Measurements from ENCODE around the gene TBX2. TPM values are rescaled to one million over a fixed set of nuclear protein-coding genes. Genes with fewer than 3 reads are reported as not detected.

Gene TBX2
- total RNA-seq, 2 experiments from 2014 or later = not detected

GRCh38 chr17:61450641-61451537, 51.2 kb downstream of the TBX2 start:
- peak; percentile 31 for DNase-seq
- Mint-ChIP-seq H3K27me3 (peaks cover 81% of the 10 kb centered on the region), H3K9me3 (ENCODE audit: low read depth) (no peaks in the 10 kb centered on the region), H3K4me1 (peaks cover 8% of the 10 kb centered on the region), H3K27ac (no peak overlapping the region), H3K36me3 (peaks cover 2% of the 10 kb centered on the region), H3K4me3 (no peak overlapping the region)
- no peak for ATAC-seq
- CTCF ChIA-PET = interaction anchor here (1.0 to 1.6 kb wide), 4 partner anchors 11 to 730 kb away, joined by 3 to 6 read pairs (median 4); no protein-coding TSS in a partner anchor

DNA sequence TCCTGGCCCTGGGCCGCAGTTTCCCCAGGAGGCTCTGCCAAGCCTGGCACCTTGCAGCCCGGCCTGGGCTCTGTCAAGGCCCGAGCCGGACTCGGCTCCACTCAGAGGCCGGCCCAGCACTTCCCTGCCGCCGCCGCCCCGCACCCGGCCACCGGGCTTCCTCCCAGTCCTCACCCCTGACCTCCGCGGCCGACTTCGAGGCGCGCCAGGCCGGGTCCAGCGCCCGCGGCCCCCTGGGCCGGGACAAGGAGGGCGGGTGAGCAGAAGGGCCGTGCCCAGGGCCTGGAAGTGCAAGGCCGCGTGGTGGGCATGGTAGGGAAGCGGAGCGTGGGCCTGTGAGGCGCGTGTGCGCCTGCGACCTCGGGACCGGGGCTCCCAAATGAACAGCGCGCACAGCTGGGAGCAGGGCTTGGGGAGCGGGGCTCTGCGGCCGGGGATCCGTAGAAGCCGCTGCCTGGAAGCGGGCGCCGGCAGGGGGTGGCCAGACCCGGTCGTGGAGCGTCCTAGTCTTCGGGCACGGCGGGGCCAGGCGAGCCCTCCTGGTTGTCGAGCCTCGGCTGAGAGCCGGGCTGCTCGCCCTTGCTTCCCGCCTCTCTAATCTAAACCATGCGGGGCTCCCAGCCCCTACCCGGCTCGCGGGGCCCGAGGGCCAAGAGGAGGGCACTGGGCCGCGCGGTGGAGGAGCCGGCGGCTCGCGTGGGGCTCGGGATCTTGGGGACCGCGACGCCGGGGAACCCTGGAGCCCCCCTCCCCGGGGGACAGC, 52.1 kb downstream of the TBX2 start:
- no peaks in the 10 kb centered on the region for H3K9me3 Mint-ChIP-seq (ENCODE audit: low read depth)
- H3K36me3 Mint-ChIP-seq = peaks cover 2% of the 10 kb centered on the region
- H3K27me3 Mint-ChIP-seq = peaks cover 78% of the 10 kb centered on the region
- DNase-seq = peak; percentile 31
- H3K4me3 Mint-ChIP-seq = no peak overlapping the region
- no peak overlapping the region for H3K27ac Mint-ChIP-seq
- H3K4me1 Mint-ChIP-seq = peaks cover 8% of the 10 kb centered on the region
- no peak for ATAC-seq
- CTCF ChIA-PET = interaction anchor here (0.6 to 1.1 kb wide), 2 partner anchors 39 to 321 kb away, joined by 4 read pairs; no protein-coding TSS in a partner anchor

- CTCF ChIA-PET = interaction anchor here (0.6 to 1.1 kb wide), 2 partner anchors 40 to 320 kb away, joined by 4 read pairs; no protein-coding TSS in a partner anchor
- Mint-ChIP-seq H3K4me1 (peaks cover 13% of the 10 kb centered on the region), H3K27me3 (peaks cover 78% of the 10 kb centered on the region), H3K27ac (no peak within 1 kb of the TSS), H3K36me3 (peaks cover 3% of the 10 kb centered on the region), H3K4me3 (no peak within 1 kb of the TSS), H3K9me3 (ENCODE audit: low read depth) (no peaks in the 10 kb centered on the region)
- ATAC-seq (no peak), DNase-seq (peak; percentile 33)
Observed at GRCh38 chr17:61452301-61453290, 53.0 kb downstream of the TBX2 start, which contains the start of gene TBX4. Gene TBX4, plus strand, starts transcription at chr17:61452422. Its CDS starts 4,069 bp downstream, at chr17:61456491.

DNA sequence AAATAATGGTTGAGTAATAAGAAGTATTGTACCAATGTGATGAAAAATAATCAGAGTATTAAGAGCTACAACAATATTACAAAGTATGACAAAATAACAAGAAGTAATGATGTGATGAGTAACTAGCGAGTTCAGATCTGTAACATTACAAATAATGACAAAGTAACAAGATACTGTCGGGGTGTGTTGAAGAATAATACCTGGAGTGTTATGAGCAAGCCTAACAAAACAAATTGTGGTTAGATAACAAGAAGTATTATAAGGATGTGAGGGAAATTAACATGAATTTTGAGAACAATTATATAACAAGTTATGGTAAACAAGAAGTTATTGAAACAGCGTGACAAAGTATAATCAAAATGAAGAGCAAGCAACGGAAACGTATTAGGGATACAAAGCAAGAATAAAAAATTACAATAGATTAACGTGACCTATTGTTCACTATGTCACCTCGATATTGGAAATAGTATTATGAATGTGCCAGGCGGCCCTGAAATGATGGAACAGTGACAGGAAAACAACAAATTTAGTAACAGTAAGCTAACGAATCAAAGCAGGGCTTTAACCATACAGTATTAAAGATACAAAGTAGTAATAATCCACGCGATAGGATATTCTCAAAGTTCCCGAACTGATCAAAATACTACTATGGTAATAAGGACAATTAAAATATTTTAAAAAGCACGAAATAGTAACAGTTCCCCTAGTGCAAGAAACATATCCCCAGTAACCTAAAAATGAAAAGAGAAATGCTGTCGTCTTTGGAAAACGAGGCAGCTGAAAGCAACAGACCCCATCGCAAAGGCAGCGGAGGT, 54.1 kb downstream of the TBX2 start:
- no peak for DNase-seq
- CTCF ChIA-PET = no interaction called here
- peak overlapping the region; percentile 44 for H3K27ac Mint-ChIP-seq

GRCh38 chr17:61454381-61455323, 55.0 kb downstream of the TBX2 start:
- Mint-ChIP-seq H3K4me1 (peaks cover 13% of the 10 kb centered on the region), H3K27me3 (peaks cover 85% of the 10 kb centered on the region), H3K36me3 (peaks cover 3% of the 10 kb centered on the region), H3K4me3 (peak overlapping the region; percentile 8), H3K27ac (peak overlapping the region; percentile 44), H3K9me3 (ENCODE audit: low read depth) (no peaks in the 10 kb centered on the region)
- CTCF ChIA-PET = no interaction called here
- DNase-seq (peak; percentile 37), ATAC-seq (no peak)

More for the DNA sequence above, 54.1 kb downstream of the TBX2 start:
- H3K4me1 Mint-ChIP-seq = peaks cover 13% of the 10 kb centered on the region
- H3K9me3 Mint-ChIP-seq (ENCODE audit: low read depth) = no peaks in the 10 kb centered on the region
- H3K4me3 Mint-ChIP-seq = peak overlapping the region; percentile 8
- H3K27me3 Mint-ChIP-seq = peaks cover 84% of the 10 kb centered on the region
- peaks cover 3% of the 10 kb centered on the region for H3K36me3 Mint-ChIP-seq
- ATAC-seq = no peak

DNA sequence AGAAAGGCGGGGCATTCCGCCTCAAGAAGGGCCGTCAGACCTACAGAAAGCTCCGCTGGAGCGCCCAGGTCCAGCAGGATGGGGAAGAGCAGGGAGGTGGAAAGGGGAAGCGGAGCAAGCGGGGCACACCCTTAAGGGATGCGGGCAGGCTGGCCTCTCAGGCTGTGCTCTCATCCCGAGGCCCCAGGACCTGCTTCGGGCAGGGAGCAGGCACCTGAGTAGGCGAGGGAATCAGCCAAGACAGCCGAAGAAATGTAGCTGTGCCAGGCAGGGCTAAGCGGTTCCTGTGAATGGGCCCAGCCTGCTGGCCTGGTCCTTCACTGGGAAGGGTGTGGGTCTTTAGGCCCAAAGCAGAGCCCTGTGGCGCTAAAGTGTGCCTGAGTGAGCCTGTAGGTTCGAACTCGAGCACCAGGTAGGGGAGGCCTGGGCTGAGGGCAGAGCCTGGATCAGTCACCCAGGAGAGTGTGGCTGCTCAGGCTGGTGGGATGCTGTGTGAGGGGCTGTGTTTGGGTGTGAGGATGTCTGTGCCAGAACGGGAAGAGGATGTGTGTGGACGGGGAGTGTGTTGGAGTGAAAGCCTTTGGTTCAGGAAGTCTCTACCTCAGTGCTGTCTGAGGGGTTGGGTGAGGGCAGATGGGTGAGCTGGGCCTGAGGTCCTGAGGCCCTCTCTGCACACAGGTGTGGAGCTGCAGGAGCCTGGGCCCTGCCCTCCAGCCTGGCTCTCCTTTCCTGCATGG, 55.8 kb downstream of the TBX2 start:
- DNase-seq = peak; percentile 25
- no peaks in the 10 kb centered on the region for H3K9me3 Mint-ChIP-seq (ENCODE audit: low read depth)
- CTCF ChIA-PET = no interaction called here
- H3K27ac Mint-ChIP-seq = no peak overlapping the region
- peaks cover 3% of the 10 kb centered on the region for H3K36me3 Mint-ChIP-seq
- no peak for ATAC-seq
- H3K4me1 Mint-ChIP-seq = peaks cover 13% of the 10 kb centered on the region
- H3K27me3 Mint-ChIP-seq = peaks cover 85% of the 10 kb centered on the region
- H3K4me3 Mint-ChIP-seq = no peak overlapping the region

DNA sequence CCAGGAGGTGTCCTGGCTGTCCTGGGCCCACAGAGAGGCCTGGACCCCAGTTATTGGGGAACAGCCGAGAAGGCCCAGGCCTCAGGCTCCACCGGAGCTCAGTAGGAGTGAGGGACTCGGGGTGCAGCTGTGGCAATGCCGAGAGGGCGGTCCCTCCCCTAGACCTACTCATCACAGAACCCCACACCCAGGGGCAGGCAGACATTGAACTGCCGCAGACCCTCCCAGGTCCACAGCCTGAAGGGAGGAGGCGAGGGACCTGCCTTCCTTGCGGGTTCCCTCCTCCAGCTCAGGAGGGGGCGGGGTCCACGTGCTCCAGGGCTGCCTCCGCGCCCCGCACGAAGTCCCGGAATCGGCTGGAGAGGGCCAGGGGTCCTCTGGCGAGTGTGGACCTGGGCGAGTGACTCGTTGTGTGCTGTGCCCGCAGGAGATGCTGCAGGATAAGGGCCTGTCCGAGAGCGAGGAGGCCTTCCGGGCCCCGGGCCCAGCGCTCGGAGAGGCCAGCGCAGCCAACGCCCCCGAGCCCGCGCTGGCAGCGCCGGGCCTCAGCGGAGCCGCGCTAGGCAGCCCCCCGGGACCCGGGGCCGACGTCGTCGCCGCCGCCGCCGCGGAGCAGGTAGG, 56.5 kb downstream of the TBX2 start:
- no peak for DNase-seq
- peaks cover 3% of the 10 kb centered on the region for H3K36me3 Mint-ChIP-seq
- peaks cover 15% of the 10 kb centered on the region for H3K4me1 Mint-ChIP-seq
- H3K27me3 Mint-ChIP-seq = peaks cover 85% of the 10 kb centered on the region
- CTCF ChIA-PET = no interaction called here
- no peak for ATAC-seq
- no peaks in the 10 kb centered on the region for H3K9me3 Mint-ChIP-seq (ENCODE audit: low read depth)
- H3K27ac Mint-ChIP-seq = no peak overlapping the region
- no peak overlapping the region for H3K4me3 Mint-ChIP-seq

GRCh38 chr17:61456688-61457225, 57.1 kb downstream of the TBX2 start:
- no peak overlapping the region for H3K27ac Mint-ChIP-seq
- H3K36me3 Mint-ChIP-seq = peaks cover 3% of the 10 kb centered on the region
- no peaks in the 10 kb centered on the region for H3K9me3 Mint-ChIP-seq (ENCODE audit: low read depth)
- CTCF ChIA-PET = no interaction called here
- DNase-seq (peak; percentile 36), ATAC-seq (no peak)
- peaks cover 17% of the 10 kb centered on the region for H3K4me1 Mint-ChIP-seq
- no peak overlapping the region for H3K4me3 Mint-ChIP-seq
- H3K27me3 Mint-ChIP-seq = peaks cover 88% of the 10 kb centered on the region

GRCh38 chr17:61457226-61457983, 57.8 kb downstream of the TBX2 start:
- H3K4me3 Mint-ChIP-seq = no peak overlapping the region
- DNase-seq (peak; percentile 27), ATAC-seq (no peak)
- H3K27ac Mint-ChIP-seq = no peak overlapping the region
- H3K36me3 Mint-ChIP-seq = peaks cover 3% of the 10 kb centered on the region
- CTCF ChIA-PET = no interaction called here
- H3K4me1 Mint-ChIP-seq = peaks cover 17% of the 10 kb centered on the region
- H3K27me3 Mint-ChIP-seq = peaks cover 93% of the 10 kb centered on the region
- no peaks in the 10 kb centered on the region for H3K9me3 Mint-ChIP-seq (ENCODE audit: low read depth)

GRCh38 chr17:61458000-61458399, 58.4 kb downstream of the TBX2 start:
- no peak overlapping the region for H3K4me3 Mint-ChIP-seq
- peaks cover 93% of the 10 kb centered on the region for H3K27me3 Mint-ChIP-seq
- peaks cover 3% of the 10 kb centered on the region for H3K36me3 Mint-ChIP-seq
- CTCF ChIA-PET = no interaction called here
- peaks cover 16% of the 10 kb centered on the region for H3K4me1 Mint-ChIP-seq
- ATAC-seq = no peak
- no peak overlapping the region for H3K27ac Mint-ChIP-seq
- no peak for DNase-seq
- H3K9me3 Mint-ChIP-seq (ENCODE audit: low read depth) = no peaks in the 10 kb centered on the region

All from activated CD8-positive, alpha-beta memory T cell treated with anti-CD3 and anti-CD28 coated beads, Interleukin-2, amount 10 ng/mL, durations not matched to agents 7 days and 5 days (primary cell).